Hematopoietic multipotent progenitor cell treated with erythropoietin and hydrocortisone succinate and interleukin-3 and kit ligand, for 4 days (in vitro differentiated cells): Measurements from ENCODE around the gene CLCNKB.
"Not testable (repeated sequence)": the region's sequence is repeated elsewhere in the genome, so short reads cannot be mapped to it uniquely, and the experiment has no call there.

Experiments used
- DNase-seq: peaks from one replicate; pipeline ENCODE4 v3.0.0-alpha.2; 2015

Gene CLCNKB

GRCh38 chr1:16043521-16043920, at the start of gene CLCNKB:
TSS of gene CLCNKB (plus strand) at chr1:16043782. CDS start at chr1:16044493, 711 bp downstream.
- no peak for DNase-seq

GRCh38 chr1:15994081-15994480, 49.5 kb upstream of the CLCNKB start:
- DNase-seq, result no peak

GRCh38 chr1:15994590-15995351, 48.8 kb upstream of the CLCNKB start:
- DNase-seq, result peak; percentile 74

- DNase-seq, result no peak
Observed at GRCh38 chr1:15997076-15997585, 46.5 kb upstream of the CLCNKB start.

GRCh38 chr1:15997637-15998280, 45.8 kb upstream of the CLCNKB start:
- DNase-seq, result no peak

GRCh38 chr1:15998929-15999328, 44.7 kb upstream of the CLCNKB start:
- DNase-seq, result no peak

- not testable (repeated sequence) for DNase-seq
Observed at GRCh38 chr1:16001274-16001673, 42.3 kb upstream of the CLCNKB start.

GRCh38 chr1:16005597-16005996, 38.0 kb upstream of the CLCNKB start:
- no peak for DNase-seq

- no peak for DNase-seq
Observed at GRCh38 chr1:16006010-16006409, 37.6 kb upstream of the CLCNKB start.

- DNase-seq, result peak; percentile 58
Observed at GRCh38 chr1:16006552-16007485, 36.8 kb upstream of the CLCNKB start.

GRCh38 chr1:16007671-16008341, 35.8 kb upstream of the CLCNKB start:
- DNase-seq, result no peak

GRCh38 chr1:16009030-16009460, 34.5 kb upstream of the CLCNKB start:
- DNase-seq, result peak; percentile 85

GRCh38 chr1:16009678-16010077, 33.9 kb upstream of the CLCNKB start:
- DNase-seq, result no peak

GRCh38 chr1:16010837-16011236, 32.7 kb upstream of the CLCNKB start:
- no peak for DNase-seq

GRCh38 chr1:16011936-16012589, 31.5 kb upstream of the CLCNKB start:
- no peak for DNase-seq

GRCh38 chr1:16012590-16013219, 30.9 kb upstream of the CLCNKB start:
- peak; percentile 85 for DNase-seq

GRCh38 chr1:16013220-16013907, 30.2 kb upstream of the CLCNKB start:
- DNase-seq, result peak; percentile 80

- DNase-seq, result no peak
Observed at GRCh38 chr1:16013908-16014258, 29.7 kb upstream of the CLCNKB start.

GRCh38 chr1:16014509-16015482, 28.8 kb upstream of the CLCNKB start:
- peak; percentile 58 for DNase-seq

- no peak for DNase-seq
Observed at GRCh38 chr1:16015491-16015890, 28.1 kb upstream of the CLCNKB start.
